Stimulated activated CD8-positive, alpha-beta memory T cell treated with anti-CD3 and anti-CD28 coated beads, Interleukin-4, amount 100 ng/mL, for 4 hours (primary cell): ENCODE data around the gene GPR141.
"Not testable (repeated sequence)": the region's sequence is repeated elsewhere in the genome, so short reads cannot be mapped to it uniquely, and the experiment has no call there.

Experiments
- DNase-seq, 2 donors: peaks; one replicate each; pipeline ENCODE4 v3.0.0-alpha.2; 2020; ENCODE audit warnings: low read depth in 2 of 2, low spot score in 1 of 2

GPR141 gene

GRCh38 chr7:37686556-37687345, 3.2 kb downstream of the GPR141 start:
- DNase-seq: no peak

GRCh38 chr7:37690206-37690605, 6.6 kb downstream of the GPR141 start:
- DNase-seq: no peak

GRCh38 chr7:37694208-37695094, 10.9 kb downstream of the GPR141 start:
- no peak for DNase-seq

GRCh38 chr7:37698276-37698675, 14.7 kb downstream of the GPR141 start:
- no peak for DNase-seq

GRCh38 chr7:37698782-37699181, 15.2 kb downstream of the GPR141 start:
- no peak for DNase-seq

- DNase-seq: no peak
Observed at GRCh38 chr7:37701769-37702168, 18.2 kb downstream of the GPR141 start.

- no peak for DNase-seq
Observed at GRCh38 chr7:37703361-37703760, 19.8 kb downstream of the GPR141 start.

- not testable (repeated sequence) for DNase-seq
Observed at GRCh38 chr7:37704328-37704833, 20.8 kb downstream of the GPR141 start.

- no peak for DNase-seq
Observed at GRCh38 chr7:37705976-37706375, 22.4 kb downstream of the GPR141 start.

GRCh38 chr7:37706804-37707203, 23.2 kb downstream of the GPR141 start:
- DNase-seq: no peak

- no peak for DNase-seq
Observed at GRCh38 chr7:37707754-37708485, 24.4 kb downstream of the GPR141 start.

GRCh38 chr7:37709631-37710509, 26.3 kb downstream of the GPR141 start:
- DNase-seq: no peak

GRCh38 chr7:37713613-37714012, 30.0 kb downstream of the GPR141 start:
- no peak for DNase-seq

GRCh38 chr7:37714606-37715005, 31.0 kb downstream of the GPR141 start:
- no peak for DNase-seq

GRCh38 chr7:37718585-37718984, 35.0 kb downstream of the GPR141 start:
- no peak for DNase-seq

GRCh38 chr7:37719077-37719476, 35.5 kb downstream of the GPR141 start:
- no peak for DNase-seq

GRCh38 chr7:37724732-37725131, 41.2 kb downstream of the GPR141 start:
- no peak for DNase-seq

- DNase-seq: no peak
Observed at GRCh38 chr7:37726016-37726415, 42.5 kb downstream of the GPR141 start.

- DNase-seq: no peak
Observed at GRCh38 chr7:37728747-37729146, 45.2 kb downstream of the GPR141 start.

- DNase-seq: no peak
Observed at GRCh38 chr7:37729181-37729580, 45.6 kb downstream of the GPR141 start.
